Measurements from ENCODE around the gene DYNLT2. TPM values are rescaled to one million over a fixed set of nuclear protein-coding genes. Genes with fewer than 3 reads are reported as not detected.

DYNLT2 gene
- total and polyA plus RNA-seq, 10 donors = 2.8 to 3.9 (median 3.6) TPM

GRCh38 chr6:169726049-169726400, 25.3 kb downstream of the DYNLT2 start:
- peak overlapping the region in 1 of 8 donors; percentile 91 for H3K4me3 ChIP-seq
- TF ChIP-seq POLR2A (IDR thresholded peaks at IDR 0.05) (no peak), CTCF (IDR thresholded peaks at IDR 0.05 in 8 of 11, conservative IDR thresholded peaks at IDR 0.05 in 3 of 11) (no peak), POLR2AphosphoS5 (IDR thresholded peaks at IDR 0.05) (no peak)
- no peaks in the 10 kb centered on the region for H3K36me3 ChIP-seq
- H3K27me3 ChIP-seq (replicated peaks in 1 of 7) = no peaks in the 10 kb centered on the region
- H3K27ac ChIP-seq = peak overlapping the region in 7 of 8 donors; percentile 10 to 98 (median 94)
- no peaks in the 10 kb centered on the region for H3K9me3 ChIP-seq
- no peak for DNase-seq
- H3K4me1 ChIP-seq = peaks cover 16 to 35% (median 29%) of the 10 kb centered on the region in 6 donors
- intact Hi-C loops (cut with DNase I; ENCODE audit: low total_unique reads) = no loop called here
- 89 to 96% (median 90%) methylated on average over 1 of the region's 1 CpG for WGBS, 5 donors

- intact Hi-C loops (cut with DNase I; ENCODE audit: low total_unique reads) = no loop called here
- peak in 1 of 3 donors; percentile 55 for TF ChIP-seq POLR2AphosphoS5 (IDR thresholded peaks at IDR 0.05)
- no peak for TF ChIP-seq CTCF (IDR thresholded peaks at IDR 0.05 in 8 of 11, conservative IDR thresholded peaks at IDR 0.05 in 3 of 11)
- no peaks in the 10 kb centered on the region for H3K27me3 ChIP-seq (replicated peaks in 1 of 7)
- peak overlapping the region; percentile 91 to 98 (median 94) for H3K27ac ChIP-seq
- WGBS, 5 donors = 23 to 27% (median 25%) methylated on average over 29 of the region's 29 CpGs
- H3K4me1 ChIP-seq = peaks cover 18 to 41% (median 35%) of the 10 kb centered on the region in 6 donors
- peak overlapping the region; percentile 51 to 91 (median 72) for H3K4me3 ChIP-seq
- no peaks in the 10 kb centered on the region for H3K36me3 ChIP-seq
- DNase-seq = peak; percentile 82
- no peaks in the 10 kb centered on the region for H3K9me3 ChIP-seq
Measured at GRCh38 chr6:169725125-169726048, 26.0 kb downstream of the DYNLT2 start.

- Histone ChIP-seq H3K27me3 (replicated peaks in 1 of 7) (no peaks in the 10 kb centered on the region), H3K36me3 (no peaks in the 10 kb centered on the region), H3K4me1 (peaks cover 23 to 49% (median 38%) of the 10 kb centered on the region in 6 donors), H3K4me3 (peak within 1 kb of the TSS; percentile 53 to 91 (median 72)), H3K9me3 (no peaks in the 10 kb centered on the region), H3K27ac (peak within 1 kb of the TSS; percentile 91 to 98 (median 94))
- peak; percentile 52 to 83 (median 77) for TF ChIP-seq POLR2AphosphoS5 (IDR thresholded peaks at IDR 0.05)
- no peak for TF ChIP-seq CTCF (IDR thresholded peaks at IDR 0.05 in 8 of 11, conservative IDR thresholded peaks at IDR 0.05 in 3 of 11)
- no peak for TF ChIP-seq POLR2A (IDR thresholded peaks at IDR 0.05)
- DNase-seq = peak; percentile 93
- 0 to 2% (median 1%) methylated on average over 25 to 89 of the region's 89 CpGs for WGBS, 5 donors
- intact Hi-C loops (cut with DNase I; ENCODE audit: low total_unique reads) = no loop called here
Measured at GRCh38 chr6:169724494-169725124, 26.8 kb downstream of the DYNLT2 start, which contains the start of gene PHF10. Gene PHF10, minus strand, starts transcription at chr6:169724500. Its CDS starts 569 bp downstream, at chr6:169723931.
